GM12873 (cell line): ENCODE results near the gene MYLK4.

Experiments used
- TF ChIP-seq, protein P1 (sequence below): IDR thresholded peaks from 2 replicates; pipeline ENCODE4 v1.5.1; 2012; ENCODE audit warnings: low read depth, mild to moderate bottlenecking, moderate library complexity, low read length, control low read depth; ENCODE audit not compliant: insufficient read depth; ENCODE audit errors: missing control alignments

Gene MYLK4

DNA sequence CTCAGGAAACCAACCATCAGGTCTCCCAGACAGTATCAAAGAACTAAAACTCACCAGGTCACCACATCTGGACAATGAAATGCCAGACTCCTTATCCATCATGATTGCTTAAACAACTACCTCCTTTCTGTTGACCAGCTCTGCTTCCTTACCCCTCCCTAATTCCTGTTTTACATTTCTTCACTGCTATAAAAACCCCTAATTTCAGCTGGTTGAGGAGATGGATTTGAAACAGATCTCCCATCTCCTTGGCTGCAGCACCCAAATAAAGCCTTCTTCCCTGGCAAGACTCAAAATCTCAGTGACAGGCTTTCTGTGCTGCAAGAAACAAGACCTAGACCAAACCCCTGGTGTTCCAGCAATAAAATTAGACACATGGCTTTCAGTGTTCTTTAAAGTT, 40.3 kb downstream of the MYLK4 start:
- TF ChIP-seq, protein P1, sequence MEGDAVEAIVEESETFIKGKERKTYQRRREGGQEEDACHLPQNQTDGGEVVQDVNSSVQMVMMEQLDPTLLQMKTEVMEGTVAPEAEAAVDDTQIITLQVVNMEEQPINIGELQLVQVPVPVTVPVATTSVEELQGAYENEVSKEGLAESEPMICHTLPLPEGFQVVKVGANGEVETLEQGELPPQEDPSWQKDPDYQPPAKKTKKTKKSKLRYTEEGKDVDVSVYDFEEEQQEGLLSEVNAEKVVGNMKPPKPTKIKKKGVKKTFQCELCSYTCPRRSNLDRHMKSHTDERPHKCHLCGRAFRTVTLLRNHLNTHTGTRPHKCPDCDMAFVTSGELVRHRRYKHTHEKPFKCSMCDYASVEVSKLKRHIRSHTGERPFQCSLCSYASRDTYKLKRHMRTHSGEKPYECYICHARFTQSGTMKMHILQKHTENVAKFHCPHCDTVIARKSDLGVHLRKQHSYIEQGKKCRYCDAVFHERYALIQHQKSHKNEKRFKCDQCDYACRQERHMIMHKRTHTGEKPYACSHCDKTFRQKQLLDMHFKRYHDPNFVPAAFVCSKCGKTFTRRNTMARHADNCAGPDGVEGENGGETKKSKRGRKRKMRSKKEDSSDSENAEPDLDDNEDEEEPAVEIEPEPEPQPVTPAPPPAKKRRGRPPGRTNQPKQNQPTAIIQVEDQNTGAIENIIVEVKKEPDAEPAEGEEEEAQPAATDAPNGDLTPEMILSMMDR = no peak

DNA sequence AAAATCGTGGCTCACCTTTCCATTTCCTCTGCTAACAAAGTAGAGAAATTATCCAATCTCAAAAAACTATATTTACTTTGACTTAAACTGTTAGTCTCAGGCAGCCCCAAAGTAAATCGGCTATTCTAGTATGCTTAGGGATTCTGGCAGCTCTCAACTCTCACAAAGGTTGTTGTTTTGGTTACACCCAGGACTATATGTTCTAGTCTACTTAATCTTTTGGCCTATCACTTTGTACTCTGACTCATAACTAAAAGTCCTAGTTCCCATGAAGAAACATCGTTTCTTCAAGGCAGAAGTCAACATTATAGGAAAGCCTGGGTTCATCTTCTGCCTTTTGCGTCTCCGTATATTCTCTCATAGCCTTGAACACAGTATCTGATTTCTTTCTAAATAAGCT, 42.3 kb downstream of the MYLK4 start:
- TF ChIP-seq, protein P1 = no peak

DNA sequence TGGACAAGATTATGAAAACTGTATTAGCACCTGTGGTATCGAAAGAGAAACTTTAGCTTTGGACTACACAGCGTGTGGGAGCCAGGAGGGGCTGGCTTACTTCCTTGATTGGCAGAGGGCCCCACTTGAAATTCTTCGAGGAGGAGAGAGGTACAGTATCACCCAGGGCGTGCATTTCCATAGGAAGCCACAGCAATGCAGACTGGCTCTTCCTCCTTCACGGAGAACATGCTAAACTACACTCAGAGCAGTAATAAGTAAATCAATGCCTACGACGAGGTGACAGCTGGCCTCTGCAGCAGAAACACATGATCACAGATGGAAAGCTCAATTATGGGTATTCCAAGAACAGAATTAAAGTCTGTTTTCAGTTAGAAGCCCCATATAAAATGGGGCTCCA, 44.2 kb downstream of the MYLK4 start:
- TF ChIP-seq, protein P1 = no peak

GRCh38 chr6:2705256-2705655, 45.5 kb downstream of the MYLK4 start:
- TF ChIP-seq, protein P1 = no peak

GRCh38 chr6:2697291-2697690, 53.4 kb downstream of the MYLK4 start:
- TF ChIP-seq, protein P1 = no peak

DNA sequence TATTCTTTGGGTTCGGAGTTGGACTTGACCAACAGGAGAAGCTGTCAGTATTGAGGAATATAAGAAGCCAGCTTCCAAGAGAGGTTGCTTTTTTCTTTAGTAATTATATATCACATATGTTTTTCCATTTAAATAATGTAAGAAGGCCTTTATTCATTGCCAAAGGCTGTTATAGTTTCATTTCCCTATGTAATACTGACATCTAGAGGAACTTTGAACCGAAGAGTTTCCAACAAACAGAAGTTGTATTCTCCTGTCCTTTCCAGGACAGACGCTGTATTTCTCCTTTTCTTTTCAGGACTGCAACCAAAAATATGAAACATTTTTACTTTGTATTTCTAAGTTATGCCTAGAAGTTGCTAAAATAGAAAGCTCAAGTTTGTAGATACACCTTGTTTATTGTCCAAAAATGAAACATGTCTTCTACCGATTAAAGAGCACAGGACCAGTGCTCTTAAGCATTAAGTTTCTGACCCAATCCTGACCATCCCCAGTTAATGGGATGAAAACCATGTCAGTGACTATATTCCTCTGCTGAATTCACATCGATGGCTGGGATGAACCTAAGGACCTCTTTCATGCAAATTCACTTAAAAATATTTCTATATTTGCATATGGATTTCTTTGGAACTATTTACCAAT, 55.1 kb downstream of the MYLK4 start:
- TF ChIP-seq, protein P1 = peak; percentile 27

DNA sequence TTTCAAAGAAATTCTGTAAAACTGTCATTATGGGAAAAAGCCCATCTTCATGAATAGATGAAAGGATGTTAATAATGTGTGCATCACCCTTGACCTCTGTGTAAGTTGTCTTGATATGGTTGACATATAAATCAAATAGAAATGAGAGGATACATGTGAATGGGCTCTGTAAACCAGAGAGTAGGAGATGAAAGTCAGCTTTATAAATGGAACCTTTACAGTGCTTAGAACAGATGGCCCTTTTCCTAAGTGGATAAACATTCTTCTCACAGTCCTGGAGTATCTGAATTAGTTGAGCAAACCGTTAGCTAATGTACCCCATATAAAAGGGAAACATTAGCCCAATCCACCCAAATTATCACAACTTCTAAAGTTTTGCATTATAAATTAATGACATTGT, 57.5 kb downstream of the MYLK4 start:
- TF ChIP-seq, protein P1 = no peak
